Retinal pigment epithelial cell (primary cell): Measurements from ENCODE around the gene OR2D3.
"Not testable (repeated sequence)": the region's sequence is repeated elsewhere in the genome, so short reads cannot be mapped to it uniquely, and the experiment has no call there.

ENCODE experiments used
- DNase-seq: peaks from one replicate; pipeline ENCODE4 v3.0.0-alpha.2; 2010; ENCODE audit warnings: low read depth
- H3K4me3 ChIP-seq: 2 replicates; pipeline ENCODE4 v1.5.1; 2011; ENCODE audit warnings: mild to moderate bottlenecking, low read length, control low read depth, moderate library complexity
- TF ChIP-seq, protein P1 (sequence below): conservative IDR thresholded peaks from 2 replicates; pipeline ENCODE4 v1.5.1; 2011; ENCODE audit warnings: low read depth, low read length, control low read depth, inconsistent platforms

Gene OR2D3

DNA sequence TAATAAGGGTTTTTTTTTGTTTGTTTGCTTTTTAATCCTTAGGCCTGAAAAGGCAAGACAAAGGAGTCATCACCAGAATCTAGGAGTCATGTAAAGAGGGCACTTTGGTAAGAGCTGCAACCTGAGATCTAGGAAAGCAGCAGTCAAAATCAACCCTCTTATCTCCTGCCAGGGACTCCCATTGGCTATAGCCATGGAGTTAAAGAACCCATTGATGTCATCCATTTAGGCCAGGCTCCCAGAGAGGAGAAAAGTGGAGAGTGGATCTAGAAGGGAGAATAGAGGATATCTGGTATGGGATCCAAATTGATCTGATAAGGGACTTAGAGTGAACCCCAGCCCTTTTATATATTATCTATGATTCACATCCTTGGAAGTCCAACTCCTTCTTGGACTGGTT lies 41.3 kb downstream of the OR2D3 start:
- no peak overlapping the region for H3K4me3 ChIP-seq
- TF ChIP-seq, protein P1, sequence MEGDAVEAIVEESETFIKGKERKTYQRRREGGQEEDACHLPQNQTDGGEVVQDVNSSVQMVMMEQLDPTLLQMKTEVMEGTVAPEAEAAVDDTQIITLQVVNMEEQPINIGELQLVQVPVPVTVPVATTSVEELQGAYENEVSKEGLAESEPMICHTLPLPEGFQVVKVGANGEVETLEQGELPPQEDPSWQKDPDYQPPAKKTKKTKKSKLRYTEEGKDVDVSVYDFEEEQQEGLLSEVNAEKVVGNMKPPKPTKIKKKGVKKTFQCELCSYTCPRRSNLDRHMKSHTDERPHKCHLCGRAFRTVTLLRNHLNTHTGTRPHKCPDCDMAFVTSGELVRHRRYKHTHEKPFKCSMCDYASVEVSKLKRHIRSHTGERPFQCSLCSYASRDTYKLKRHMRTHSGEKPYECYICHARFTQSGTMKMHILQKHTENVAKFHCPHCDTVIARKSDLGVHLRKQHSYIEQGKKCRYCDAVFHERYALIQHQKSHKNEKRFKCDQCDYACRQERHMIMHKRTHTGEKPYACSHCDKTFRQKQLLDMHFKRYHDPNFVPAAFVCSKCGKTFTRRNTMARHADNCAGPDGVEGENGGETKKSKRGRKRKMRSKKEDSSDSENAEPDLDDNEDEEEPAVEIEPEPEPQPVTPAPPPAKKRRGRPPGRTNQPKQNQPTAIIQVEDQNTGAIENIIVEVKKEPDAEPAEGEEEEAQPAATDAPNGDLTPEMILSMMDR = no peak
- DNase-seq = no peak

DNA sequence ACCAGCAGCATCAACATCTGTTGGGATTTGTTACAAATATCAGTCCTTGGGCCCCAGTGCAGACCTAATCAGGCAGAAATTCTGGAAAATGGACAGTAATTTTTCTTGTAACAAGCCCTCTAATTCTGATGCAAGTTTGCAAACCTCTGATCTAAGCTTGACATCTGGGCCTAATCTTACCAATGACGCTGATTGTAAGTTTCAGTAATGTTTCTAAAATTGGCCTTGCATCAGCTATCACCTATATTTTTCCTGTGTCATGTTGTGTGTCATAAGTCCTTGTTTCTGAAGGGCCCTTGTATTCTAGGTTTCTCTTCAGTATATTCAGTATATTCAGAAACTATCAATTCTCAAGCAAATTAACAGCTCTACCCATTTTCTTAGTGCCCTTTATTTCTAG lies 41.9 kb downstream of the OR2D3 start:
- TF ChIP-seq, protein P1 = no peak
- H3K4me3 ChIP-seq = no peak overlapping the region
- DNase-seq = no peak

DNA sequence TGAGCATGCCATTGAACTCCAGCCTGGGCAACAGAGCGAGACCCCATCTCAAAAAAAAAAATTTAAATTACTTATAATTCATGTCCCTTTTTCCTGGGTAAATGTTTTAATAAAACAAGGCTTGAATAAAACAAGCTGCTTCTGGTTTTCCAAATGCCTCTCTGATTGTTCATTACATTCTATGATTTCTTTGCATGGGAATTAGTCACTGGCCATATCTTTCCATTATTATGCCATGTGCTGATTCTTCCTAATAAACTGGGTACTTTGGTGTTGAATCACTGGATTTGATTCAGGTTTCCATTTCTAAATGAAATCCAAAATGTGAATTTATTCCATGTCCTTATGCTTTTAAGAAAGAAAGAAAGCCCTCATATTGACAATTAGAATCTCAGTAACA lies 48.0 kb downstream of the OR2D3 start:
- no peak overlapping the region for H3K4me3 ChIP-seq
- TF ChIP-seq, protein P1 = no peak
- DNase-seq = no peak

DNA sequence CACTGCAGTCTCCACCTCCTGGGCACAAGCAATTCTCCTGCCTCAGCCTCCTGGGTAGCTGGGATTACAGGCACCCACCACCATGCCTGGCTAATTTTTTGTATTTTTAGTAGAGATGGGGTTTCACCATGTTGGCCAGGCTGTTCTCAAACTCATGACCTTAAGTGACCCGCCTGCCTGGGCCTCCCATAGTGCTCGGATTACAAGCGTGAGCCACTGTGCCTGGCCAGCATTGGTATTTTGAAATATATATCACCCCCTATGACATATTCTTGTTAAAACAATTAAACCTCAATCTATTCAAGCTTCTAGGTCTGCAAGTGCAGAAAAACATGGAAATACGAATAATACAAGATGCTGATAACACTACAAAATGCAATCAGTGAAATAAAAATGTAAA lies 49.1 kb downstream of the OR2D3 start:
- not testable (repeated sequence) for DNase-seq, H3K4me3 ChIP-seq
